HepG2 (cell line): ENCODE data around the gene NSUN5. TPM values are rescaled to one million over a fixed set of nuclear protein-coding genes. Genes with fewer than 3 reads are reported as not detected.

ENCODE experiments used
- ARID5B ChIP-seq: IDR thresholded peaks from 2 replicates; pipeline ENCODE4 v1.4.0; 2020; ENCODE audit warnings: mild to moderate bottlenecking, missing genetic modification reagents
- HMGXB3 ChIP-seq: sonication (generic); formaldehyde crosslinking; IDR thresholded peaks from 2 replicates; pipeline ENCODE4 v1.4.0; 2020; ENCODE audit warnings: missing genetic modification reagents, borderline replicate concordance
- ISX ChIP-seq: sonication (generic); formaldehyde crosslinking; conservative IDR thresholded peaks from 2 replicates; pipeline ENCODE4 v1.5.0; 2020; ENCODE audit warnings: missing genetic modification reagents
- KDM4B ChIP-seq: sonication (generic); formaldehyde crosslinking; IDR thresholded peaks from 2 replicates; pipeline ENCODE4 v1.4.0; 2020; ENCODE audit warnings: missing genetic modification reagents
- PBX3 ChIP-seq: sonication (generic); formaldehyde crosslinking; IDR thresholded peaks from 2 replicates; pipeline ENCODE4 v1.8.1; 2023; ENCODE audit warnings: missing genetic modification reagents, inconsistent platforms, borderline replicate concordance
- POGK ChIP-seq: sonication (generic); formaldehyde crosslinking; conservative IDR thresholded peaks from 2 replicates; pipeline ENCODE4 v1.8.0; 2022; ENCODE audit warnings: mild to moderate bottlenecking, moderate library complexity, missing genetic modification reagents
- RFX1 ChIP-seq: fragments of 450-650 bp; IDR thresholded peaks from 2 replicates; pipeline ENCODE4 v1.6.1; 2017
- SNAPC2 ChIP-seq: sonication (generic); formaldehyde crosslinking; IDR thresholded peaks from 2 replicates; pipeline ENCODE4 v1.8.1; 2022; ENCODE audit warnings: mild to moderate bottlenecking, missing genetic modification reagents
- TEAD3 ChIP-seq: optimal IDR thresholded peaks from 2 replicates; pipeline ENCODE3; 2016; ENCODE audit warnings: borderline replicate concordance
- ZBTB42 ChIP-seq: sonication (generic); formaldehyde crosslinking; IDR thresholded peaks from 2 replicates; pipeline ENCODE4 v1.5.0; 2020; ENCODE audit warnings: mild to moderate bottlenecking, missing genetic modification reagents
- ZNF10 ChIP-seq: sonication (generic); formaldehyde crosslinking; IDR thresholded peaks from 2 replicates; pipeline ENCODE4 v1.4.0; 2020; ENCODE audit warnings: mild to moderate bottlenecking, low read depth, missing genetic modification reagents, borderline replicate concordance
- ZNF138 ChIP-seq: sonication (generic); formaldehyde crosslinking; IDR thresholded peaks from 2 replicates; pipeline ENCODE4 v1.5.0; 2020; ENCODE audit warnings: mild to moderate bottlenecking, low read depth, missing genetic modification reagents
- ZNF280B ChIP-seq: sonication (generic); formaldehyde crosslinking; IDR thresholded peaks from 2 replicates; pipeline ENCODE4 v1.5.0; 2020; ENCODE audit warnings: missing genetic modification reagents, mild to moderate bottlenecking, borderline replicate concordance
- ZNF446 ChIP-seq: sonication (generic); formaldehyde crosslinking; IDR thresholded peaks from 2 replicates; pipeline ENCODE4 v1.5.0; 2020; ENCODE audit warnings: mild to moderate bottlenecking, missing genetic modification reagents
- ZNF496 ChIP-seq: sonication (generic); formaldehyde crosslinking; IDR thresholded peaks from 2 replicates; pipeline ENCODE4 v1.8.1; 2023; ENCODE audit warnings: mild to moderate bottlenecking, moderate library complexity, missing genetic modification reagents; ENCODE audit not compliant: insufficient replicate concordance
- ZNF543 ChIP-seq: sonication (generic); formaldehyde crosslinking; IDR thresholded peaks from 2 replicates; pipeline ENCODE4 v1.4.0; 2020; ENCODE audit warnings: mild to moderate bottlenecking, missing genetic modification reagents
- polyA plus RNA-seq, 8 experiments: library from polyadenylated mRNA; depleted of rRNA in 3 of 8; stranded (reverse) in 7 of 8; unstranded in 1 of 8; fragments of >200 nt; fragmentation: Illumina TruSeq in 4 of 8; extraction: Trizol in 4 of 8; gene quantifications; 2 replicates each; pipeline versions ENCODE4 v1.2.1 to v1.2.3, GENCODE V29; 2011 to 2016; ENCODE audit warnings: low read depth in 4 of 8, missing spikeins in 1 of 8, mixed read lengths in 1 of 8; ENCODE audit not compliant: insufficient read depth in 1 of 8
- total RNA-seq, 5 experiments: library from RNA; depleted of rRNA; stranded (reverse); fragments of >200 nt; fragmentation: Illumina TruSeq; extraction: Trizol; gene quantifications; 2 replicates each; pipeline ENCODE4 v1.2.3, GENCODE V29; 2016; ENCODE audit warnings: low read depth in 1 of 5

NSUN5 gene
- total and polyA plus RNA-seq, 2 of the 13 experiments (the other 11 are each of a cell fraction or from before 2014, with no cell fraction given) = 19.9 to 35.8 TPM

- TF ChIP-seq ZNF280B (CRISPR knock-in tag) (no peak), ZNF10 (no peak), ZNF543 (no peak), ZNF446 (CRISPR knock-in tag) (no peak), PBX3 (CRISPR knock-in tag) (no peak), TEAD3 (peak; percentile 43), HMGXB3 (CRISPR knock-in tag) (no peak), ZBTB42 (CRISPR knock-in tag) (no peak), RFX1 (no peak), ARID5B (CRISPR knock-in tag) (peak; percentile 50), ZNF496 (no peak), ISX (CRISPR knock-in tag) (no peak), POGK (CRISPR knock-in tag) (no peak), KDM4B (no peak), SNAPC2 (CRISPR knock-in tag) (no peak), ZNF138 (CRISPR knock-in tag) (no peak)
Measured at GRCh38 chr7:73343671-73344380, 35.2 kb upstream of the NSUN5 start (continued).
